Heart left ventricle (tissue), 13 donors: ENCODE data around the gene C16orf96.

Source experiments
- POLR2A ChIP-seq, 2 donors: fragments of 450-650 bp; IDR thresholded peaks; one replicate each; pipeline ENCODE4 v1.6.1; 2017; ENCODE audit warnings: antibody characterized with exemption in 2 of 2, mild to moderate bottlenecking in 2 of 2, moderate library complexity in 2 of 2
- TF ChIP-seq, protein P1 (sequence below), 12 donors: fragments of 200-600 bp; sonication (generic) in 4 of 12; IDR thresholded peaks; one replicate each; pipeline versions ENCODE4 v1.5.0 to v1.8.0; 2018 to 2022; ENCODE audit warnings: antibody characterized with exemption in 12 of 12, mild to moderate bottlenecking in 5 of 12
- donor health status: ischemic (EF 13 %, LVEDD 7.1; RV severe dilation, severe dysfunction).
- donor health status: DM: no; HTN: yes; CAD: no.
- donor health status: DM: no; HTN: no; CAD: no.
- donor health status: ischemic (EF 25% LVEDD 6.9; RV normal size, moderate dysfunction).
- donor health status: ischemic (EF 25% LVEDD 5.7; RV mildly dilated, moderate dysfunction).
- donor health status: ischemic (EF 35%, LVEDD 5.7; RV mildly dilated, moderate dysfunction).
- donor health status: nonischemic (EF 11% LVEDD 7.7; RV severe dilation, severe dysfunction).
- donor health status: DM: yes; HTN: yes; CAD: no.
- donor health status: PGD.
- donor health status: ischemic (EF 29% LVEDD 5.4; RV normal size, mild dysfunction).
- donor health status: nonischemic (EF 23%, LVEDD 6.1; RV moderate dilation, normal function).

DNA sequence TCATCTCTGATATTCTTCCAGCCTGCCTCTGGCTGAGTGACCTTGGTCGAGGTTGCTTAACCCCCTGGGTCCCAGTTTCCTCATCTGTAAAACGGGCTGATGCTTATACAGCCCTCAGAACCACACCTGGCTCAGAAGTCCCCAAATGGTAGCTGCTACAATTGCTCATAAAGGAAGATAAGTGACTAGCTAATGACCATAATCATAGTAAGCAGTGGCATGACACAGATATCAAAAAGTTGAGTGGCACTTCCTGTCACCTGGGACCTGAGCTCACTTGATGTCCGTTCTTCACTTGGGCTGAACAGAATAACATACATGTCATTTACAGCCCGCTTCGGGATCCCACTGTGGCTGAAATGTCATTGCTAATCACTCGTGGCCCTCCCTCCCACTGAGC is 70.3 kb downstream of the C16orf96 start:
- TF ChIP-seq, protein P1, sequence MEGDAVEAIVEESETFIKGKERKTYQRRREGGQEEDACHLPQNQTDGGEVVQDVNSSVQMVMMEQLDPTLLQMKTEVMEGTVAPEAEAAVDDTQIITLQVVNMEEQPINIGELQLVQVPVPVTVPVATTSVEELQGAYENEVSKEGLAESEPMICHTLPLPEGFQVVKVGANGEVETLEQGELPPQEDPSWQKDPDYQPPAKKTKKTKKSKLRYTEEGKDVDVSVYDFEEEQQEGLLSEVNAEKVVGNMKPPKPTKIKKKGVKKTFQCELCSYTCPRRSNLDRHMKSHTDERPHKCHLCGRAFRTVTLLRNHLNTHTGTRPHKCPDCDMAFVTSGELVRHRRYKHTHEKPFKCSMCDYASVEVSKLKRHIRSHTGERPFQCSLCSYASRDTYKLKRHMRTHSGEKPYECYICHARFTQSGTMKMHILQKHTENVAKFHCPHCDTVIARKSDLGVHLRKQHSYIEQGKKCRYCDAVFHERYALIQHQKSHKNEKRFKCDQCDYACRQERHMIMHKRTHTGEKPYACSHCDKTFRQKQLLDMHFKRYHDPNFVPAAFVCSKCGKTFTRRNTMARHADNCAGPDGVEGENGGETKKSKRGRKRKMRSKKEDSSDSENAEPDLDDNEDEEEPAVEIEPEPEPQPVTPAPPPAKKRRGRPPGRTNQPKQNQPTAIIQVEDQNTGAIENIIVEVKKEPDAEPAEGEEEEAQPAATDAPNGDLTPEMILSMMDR (IDR thresholded peaks at IDR 0.05) = no peak
- TF ChIP-seq POLR2A (IDR thresholded peaks at IDR 0.05) = no peak
